GM12892 (cell line): ENCODE results near the gene TMEM187.

Source experiments
- POLR2A ChIP-seq: IDR thresholded peaks from 2 replicates; pipeline ENCODE4 v1.6.1; 2011; ENCODE audit warnings: low read depth, low read length, control low read depth
- POLR2AphosphoS5 ChIP-seq: IDR thresholded peaks from 2 replicates; pipeline ENCODE4 v1.6.1; 2011; ENCODE audit warnings: low read depth, low read length, control low read depth

GRCh38 chrX:153934762-153935325, 37.7 kb upstream of the TMEM187 start, which contains the start of gene NAA10:
- TF ChIP-seq POLR2A: peak; percentile 55; the same call in 1 of the 2 replicates
- TF ChIP-seq POLR2AphosphoS5: no peak
